ENCODE results near the gene LYSMD1.

GRCh38 chr1:151143057-151143435 lies 22.7 kb downstream of the LYSMD1 start:
- TF ChIP-seq, protein P1, sequence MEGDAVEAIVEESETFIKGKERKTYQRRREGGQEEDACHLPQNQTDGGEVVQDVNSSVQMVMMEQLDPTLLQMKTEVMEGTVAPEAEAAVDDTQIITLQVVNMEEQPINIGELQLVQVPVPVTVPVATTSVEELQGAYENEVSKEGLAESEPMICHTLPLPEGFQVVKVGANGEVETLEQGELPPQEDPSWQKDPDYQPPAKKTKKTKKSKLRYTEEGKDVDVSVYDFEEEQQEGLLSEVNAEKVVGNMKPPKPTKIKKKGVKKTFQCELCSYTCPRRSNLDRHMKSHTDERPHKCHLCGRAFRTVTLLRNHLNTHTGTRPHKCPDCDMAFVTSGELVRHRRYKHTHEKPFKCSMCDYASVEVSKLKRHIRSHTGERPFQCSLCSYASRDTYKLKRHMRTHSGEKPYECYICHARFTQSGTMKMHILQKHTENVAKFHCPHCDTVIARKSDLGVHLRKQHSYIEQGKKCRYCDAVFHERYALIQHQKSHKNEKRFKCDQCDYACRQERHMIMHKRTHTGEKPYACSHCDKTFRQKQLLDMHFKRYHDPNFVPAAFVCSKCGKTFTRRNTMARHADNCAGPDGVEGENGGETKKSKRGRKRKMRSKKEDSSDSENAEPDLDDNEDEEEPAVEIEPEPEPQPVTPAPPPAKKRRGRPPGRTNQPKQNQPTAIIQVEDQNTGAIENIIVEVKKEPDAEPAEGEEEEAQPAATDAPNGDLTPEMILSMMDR (IDR thresholded peaks at IDR 0.05 in 8 of 11, conservative IDR thresholded peaks at IDR 0.05 in 3 of 11): no peak
- no peak for TF ChIP-seq POLR2A (IDR thresholded peaks at IDR 0.05)
